Neural progenitor cell (in vitro differentiated cells): ENCODE data around the gene GALNT17. TPM values are rescaled to one million over a fixed set of nuclear protein-coding genes. Genes with fewer than 3 reads are reported as not detected.
A peak's percentile ranks its signal among the peaks of the same experiment; 100 is the strongest.

Source experiments
- DNase-seq: peaks from one replicate; pipeline ENCODE4 v3.0.0-alpha.2; 2016; ENCODE audit warnings: low spot score
- H2AFZ ChIP-seq: fragments of 200-600 bp; sonication (generic); replicated peaks from 2 replicates; pipeline ENCODE4 v1.6.1; 2016; ENCODE audit warnings: antibody characterized with exemption
- H3F3A ChIP-seq: fragments of 200-600 bp; sonication (generic); 2 replicates; pipeline ENCODE4 v1.6.1; 2016; ENCODE audit warnings: antibody characterized with exemption, low read depth
- H3K27ac ChIP-seq: fragments of 200-600 bp; sonication (generic); 2 replicates; pipeline ENCODE4 v1.5.1; 2016; ENCODE audit warnings: mild to moderate bottlenecking
- H3K27me3 ChIP-seq: fragments of 200-600 bp; sonication (generic); 2 replicates; pipeline ENCODE4 v1.6.1; 2016; ENCODE audit warnings: mild to moderate bottlenecking, moderate library complexity
- H3K36me3 ChIP-seq: fragments of 200-600 bp; sonication (generic); 2 replicates; pipeline ENCODE4 v1.5.1; 2016
- H3K4me1 ChIP-seq: fragments of 200-600 bp; sonication (generic); 2 replicates; pipeline ENCODE4 v1.6.1; 2016; ENCODE audit warnings: mixed run types
- H3K4me2 ChIP-seq: fragments of 200-600 bp; sonication (generic); 2 replicates; pipeline ENCODE4 v1.6.1; 2016
- H3K4me3 ChIP-seq: fragments of 200-600 bp; sonication (generic); 2 replicates; pipeline ENCODE4 v1.5.1; 2016
- H3K79me2 ChIP-seq: fragments of 200-600 bp; sonication (generic); 2 replicates; pipeline ENCODE4 v1.6.1; 2016; ENCODE audit warnings: low read depth
- H3K9ac ChIP-seq: fragments of 200-600 bp; sonication (generic); 2 replicates; pipeline ENCODE4 v1.6.1; 2016
- H3K9me3 ChIP-seq: fragments of 200-600 bp; sonication (generic); 2 replicates; pipeline ENCODE4 v1.5.1; 2016; ENCODE audit warnings: low read depth
- H4K20me1 ChIP-seq: fragments of 200-600 bp; sonication (generic); 2 replicates; pipeline ENCODE4 v1.6.1; 2016; ENCODE audit warnings: low read depth
- H3K27ac Mint-ChIP-seq: 3 replicates; pipeline ENCODE4 v1.8.0; 2021; ENCODE audit warnings: mixed read lengths
- H3K27me3 Mint-ChIP-seq: 2 replicates; pipeline ENCODE4 v1.8.0; 2022; ENCODE audit warnings: low read depth, mild to moderate bottlenecking, inconsistent platforms, moderate library complexity, mixed read lengths; ENCODE audit not compliant: insufficient read depth
- H3K36me3 Mint-ChIP-seq: 3 replicates; pipeline ENCODE4 v1.8.0; 2021; ENCODE audit warnings: mixed read lengths
- H3K4me1 Mint-ChIP-seq: 3 replicates; pipeline ENCODE4 v1.8.0; 2021; ENCODE audit warnings: mixed read lengths
- H3K4me3 Mint-ChIP-seq: 3 replicates; pipeline ENCODE4 v1.8.0; 2021; ENCODE audit warnings: mild to moderate bottlenecking, moderate library complexity, mixed read lengths
- H3K9me3 Mint-ChIP-seq: 3 replicates; pipeline ENCODE4 v1.8.0; 2020; ENCODE audit warnings: mixed read lengths
- EZH2 ChIP-seq: fragments of 200-600 bp; sonication (generic); IDR thresholded peaks from 2 replicates; pipeline ENCODE4 v1.6.1; 2017; ENCODE audit warnings: antibody characterized with exemption, mild to moderate bottlenecking, moderate library complexity
- EZH2phosphoT487 ChIP-seq: fragments of 200-600 bp; sonication (generic); IDR thresholded peaks from 2 replicates; pipeline ENCODE4 v1.6.1; 2017; ENCODE audit warnings: antibody characterized with exemption
- total RNA-seq: library from RNA; depleted of rRNA; stranded (reverse); fragments of >200 nt; gene quantifications from 2 replicates; pipeline ENCODE4 v1.2.3, GENCODE V29; 2015; ENCODE audit warnings: low replicate concordance
- TF ChIP-seq, protein P1 (sequence below): fragments of 200-600 bp; sonication (generic); IDR thresholded peaks from 2 replicates; pipeline ENCODE4 v1.5.1; 2017; ENCODE audit warnings: antibody characterized with exemption, mild to moderate bottlenecking

GALNT17 gene
- total RNA-seq, 1 donor from 2014 or later: 17.1 TPM

DNA sequence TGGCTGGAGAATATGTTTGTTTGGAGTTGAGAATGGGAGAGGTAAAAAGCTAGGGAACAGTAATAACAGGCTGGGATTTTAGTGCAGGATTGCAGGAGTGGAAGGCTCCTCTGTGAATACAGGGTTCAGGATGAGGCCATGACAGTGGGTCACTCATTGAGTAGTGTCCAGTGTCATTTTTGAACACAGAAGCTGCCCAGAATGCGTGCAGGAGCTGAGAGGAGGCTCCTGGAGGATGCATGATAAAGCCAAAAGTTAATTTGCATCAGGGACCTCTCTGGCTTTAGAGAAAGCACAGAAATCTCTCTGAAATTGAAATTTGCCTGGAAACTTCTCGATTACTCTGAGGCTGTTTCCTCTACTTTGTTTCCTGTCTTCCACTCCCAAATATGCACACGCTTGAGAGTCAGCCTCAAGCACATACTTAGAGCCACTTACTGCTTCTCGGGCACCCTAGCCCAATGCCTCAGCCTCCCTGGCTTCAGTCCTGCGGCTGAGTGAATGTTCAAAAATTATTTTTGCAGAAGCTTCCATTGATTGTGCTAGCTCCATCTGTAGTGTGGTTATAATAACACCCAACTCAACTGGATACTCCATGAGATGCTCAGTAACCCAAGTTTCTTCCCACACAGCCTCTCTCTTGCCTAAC lies 1.8 kb upstream of the GALNT17 start:
- peaks cover 32% of the 10 kb centered on the region for H3K4me1 Mint-ChIP-seq
- Histone ChIP-seq H3K27ac (no peak overlapping the region), H3K4me3 (no peak overlapping the region), H3K9me3 (no peaks in the 10 kb centered on the region), H2AFZ (no peak overlapping the region), H3F3A (peaks cover 21% of the 10 kb centered on the region), H4K20me1 (peaks cover 28% of the 10 kb centered on the region), H3K36me3 (no peaks in the 10 kb centered on the region), H3K9ac (no peak overlapping the region), H3K79me2 (peaks cover 36% of the 10 kb centered on the region), H3K4me2 (peak overlapping the region; percentile 94), H3K27me3 (peaks cover 31% of the 10 kb centered on the region), H3K4me1 (peaks cover 12% of the 10 kb centered on the region)
- peaks cover 26% of the 10 kb centered on the region for H3K27me3 Mint-ChIP-seq
- TF ChIP-seq, protein P1, sequence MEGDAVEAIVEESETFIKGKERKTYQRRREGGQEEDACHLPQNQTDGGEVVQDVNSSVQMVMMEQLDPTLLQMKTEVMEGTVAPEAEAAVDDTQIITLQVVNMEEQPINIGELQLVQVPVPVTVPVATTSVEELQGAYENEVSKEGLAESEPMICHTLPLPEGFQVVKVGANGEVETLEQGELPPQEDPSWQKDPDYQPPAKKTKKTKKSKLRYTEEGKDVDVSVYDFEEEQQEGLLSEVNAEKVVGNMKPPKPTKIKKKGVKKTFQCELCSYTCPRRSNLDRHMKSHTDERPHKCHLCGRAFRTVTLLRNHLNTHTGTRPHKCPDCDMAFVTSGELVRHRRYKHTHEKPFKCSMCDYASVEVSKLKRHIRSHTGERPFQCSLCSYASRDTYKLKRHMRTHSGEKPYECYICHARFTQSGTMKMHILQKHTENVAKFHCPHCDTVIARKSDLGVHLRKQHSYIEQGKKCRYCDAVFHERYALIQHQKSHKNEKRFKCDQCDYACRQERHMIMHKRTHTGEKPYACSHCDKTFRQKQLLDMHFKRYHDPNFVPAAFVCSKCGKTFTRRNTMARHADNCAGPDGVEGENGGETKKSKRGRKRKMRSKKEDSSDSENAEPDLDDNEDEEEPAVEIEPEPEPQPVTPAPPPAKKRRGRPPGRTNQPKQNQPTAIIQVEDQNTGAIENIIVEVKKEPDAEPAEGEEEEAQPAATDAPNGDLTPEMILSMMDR: no peak
- TF ChIP-seq EZH2phosphoT487 (no peak), EZH2 (no peak)
- no peaks in the 10 kb centered on the region for H3K36me3 Mint-ChIP-seq
- peaks cover 2% of the 10 kb centered on the region for H3K9me3 Mint-ChIP-seq
- no peak for DNase-seq
- peak overlapping the region; percentile 88 for H3K4me3 Mint-ChIP-seq
- no peak overlapping the region for H3K27ac Mint-ChIP-seq

DNA sequence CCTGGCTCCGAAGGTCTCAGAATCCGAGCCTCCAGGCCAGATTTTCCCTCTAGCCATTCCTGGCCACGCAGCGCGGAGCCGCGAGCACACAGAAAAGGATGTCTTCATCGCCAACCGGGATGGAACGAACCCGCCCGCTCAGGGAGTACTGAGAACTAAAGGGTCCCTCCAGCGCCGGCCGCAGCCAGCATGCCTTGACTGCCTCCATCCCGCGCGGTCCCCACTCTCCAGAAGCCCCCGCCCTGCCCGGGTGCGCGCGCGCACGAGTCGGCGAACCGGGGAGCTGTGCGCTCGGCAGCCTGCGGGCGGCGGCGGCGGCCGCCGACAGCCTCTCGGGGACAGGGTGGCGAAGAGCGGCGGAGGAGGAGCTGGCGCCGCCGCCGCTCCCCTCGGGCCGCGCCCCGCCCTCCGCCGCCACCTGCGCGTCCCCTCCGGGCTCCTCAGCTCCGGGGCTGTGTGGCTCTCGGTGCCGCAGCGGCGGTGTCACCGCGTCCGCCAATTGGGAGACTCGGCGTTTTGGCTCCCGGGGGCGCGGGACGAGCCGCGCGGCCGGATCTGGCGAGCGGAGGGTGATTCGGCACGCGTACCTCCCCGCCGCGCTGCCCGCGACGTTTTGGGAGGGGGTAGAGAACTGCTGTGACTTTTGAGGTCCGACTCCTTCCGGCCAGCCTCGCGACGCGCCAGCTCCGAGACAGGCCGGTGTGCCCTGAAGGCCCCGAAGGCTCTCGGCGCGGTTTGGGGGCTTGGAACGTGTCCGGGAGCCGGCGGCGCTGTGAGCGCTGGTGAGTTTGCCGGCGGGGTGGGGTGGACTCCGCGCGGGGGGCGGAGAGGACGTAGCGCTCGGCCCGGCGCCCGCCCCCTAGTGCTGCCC lies 453 bp upstream of the GALNT17 start:
- Histone ChIP-seq H3K27ac (peak overlapping the region; percentile 61), H3K27me3 (peaks cover 31% of the 10 kb centered on the region), H4K20me1 (peaks cover 38% of the 10 kb centered on the region), H3K4me3 (peak overlapping the region; percentile 91), H3K9me3 (no peaks in the 10 kb centered on the region), H3K4me2 (peak overlapping the region; percentile 94), H3K9ac (no peak overlapping the region), H3K36me3 (no peaks in the 10 kb centered on the region), H3F3A (peaks cover 21% of the 10 kb centered on the region), H2AFZ (peak overlapping the region; percentile 84), H3K4me1 (peaks cover 12% of the 10 kb centered on the region), H3K79me2 (peaks cover 49% of the 10 kb centered on the region)
- Mint-ChIP-seq H3K4me1 (peaks cover 32% of the 10 kb centered on the region), H3K27ac (no peak overlapping the region), H3K4me3 (peak overlapping the region; percentile 88), H3K27me3 (peaks cover 28% of the 10 kb centered on the region), H3K36me3 (no peaks in the 10 kb centered on the region), H3K9me3 (peaks cover 2% of the 10 kb centered on the region)
- no peak for TF ChIP-seq EZH2
- TF ChIP-seq, protein P1: peak; percentile 27
- peak; percentile 93 for DNase-seq

- peaks cover 31% of the 10 kb centered on the region for H3K27me3 ChIP-seq
Measured at GRCh38 chr7:71132377-71133231, 660 bp downstream of the GALNT17 start.

More at GRCh38 chr7:71132377-71133231, 660 bp downstream of the GALNT17 start:
- H3K4me3 Mint-ChIP-seq: peak overlapping the region; percentile 89
- H4K20me1 ChIP-seq: peaks cover 38% of the 10 kb centered on the region
- peaks cover 59% of the 10 kb centered on the region for H3K79me2 ChIP-seq
- no peaks in the 10 kb centered on the region for H3K36me3 Mint-ChIP-seq
- no peaks in the 10 kb centered on the region for H3K9me3 ChIP-seq
- H3K4me3 ChIP-seq: peak overlapping the region; percentile 91
- no peak overlapping the region for H3K27ac ChIP-seq
- peak overlapping the region; percentile 94 for H3K4me2 ChIP-seq
- peak; percentile 66 for DNase-seq
- peaks cover 12% of the 10 kb centered on the region for H3K4me1 ChIP-seq
- H3F3A ChIP-seq: peaks cover 21% of the 10 kb centered on the region
- no peak overlapping the region for H3K27ac Mint-ChIP-seq
- H3K9ac ChIP-seq: no peak overlapping the region
- TF ChIP-seq EZH2phosphoT487 (peak; percentile 39), EZH2 (no peak)
- no peaks in the 10 kb centered on the region for H3K9me3 Mint-ChIP-seq
- no peaks in the 10 kb centered on the region for H3K36me3 ChIP-seq
- peak overlapping the region; percentile 84 for H2AFZ ChIP-seq
- H3K27me3 Mint-ChIP-seq: peaks cover 28% of the 10 kb centered on the region
- peaks cover 32% of the 10 kb centered on the region for H3K4me1 Mint-ChIP-seq
